ENCODE results near the gene ACAP2. TPM values are rescaled to one million over a fixed set of nuclear protein-coding genes. Genes with fewer than 3 reads are reported as not detected.
A peak's percentile ranks its signal among the peaks of the same experiment; 100 is the strongest.

ACAP2 gene
- total and polyA plus RNA-seq, 12 donors: 4.5 to 54.3 (median 29.8) TPM

- Histone ChIP-seq H3K4me3 (no peak overlapping the region), H3K4me1 (replicated peaks in 1 of 2) (no peaks in the 10 kb centered on the region), H3K27ac (no peak overlapping the region), H3K36me3 (replicated peaks in 1 of 2) (peaks cover 0 to 53% of the 10 kb centered on the region in 2 donors), H3K9me3 (replicated peaks in 1 of 3) (no peaks in the 10 kb centered on the region), H3K27me3 (no peaks in the 10 kb centered on the region)
- WGBS, 4 donors: 88 to 91% (median 90%) methylated on average over 3 of the region's 3 CpGs
- intact Hi-C loops (cut with DNase I): no loop called here
- TF ChIP-seq CTCF (IDR thresholded peaks at IDR 0.05) (no peak), POLR2A (IDR thresholded peaks at IDR 0.05) (no peak)
- no peak for DNase-seq
Observed at GRCh38 chr3:195284842-195285241, 158.0 kb downstream of the ACAP2 start.

DNA sequence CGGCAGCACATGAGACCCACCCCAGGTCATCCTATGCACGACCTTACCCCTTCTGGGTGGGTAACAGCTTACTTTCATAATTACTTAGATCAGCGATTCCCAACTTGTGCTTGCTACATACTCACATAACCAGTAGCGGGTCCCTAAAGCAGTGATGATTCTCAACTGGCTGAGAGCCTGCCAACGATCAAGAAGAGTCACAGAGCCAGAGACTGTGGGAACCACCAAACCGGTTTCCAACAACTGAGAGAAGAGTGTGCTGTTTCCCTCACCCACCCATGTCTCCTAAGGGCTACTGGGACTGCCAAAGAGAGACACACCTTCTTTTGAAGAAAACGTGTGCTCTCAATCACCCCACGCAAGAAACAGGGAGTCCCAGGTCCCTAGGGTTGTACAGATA, 159.9 kb downstream of the ACAP2 start:
- Histone ChIP-seq H3K4me3 (no peak overlapping the region), H3K27ac (no peak overlapping the region), H3K9me3 (replicated peaks in 1 of 3) (no peaks in the 10 kb centered on the region), H3K36me3 (replicated peaks in 1 of 2) (peaks cover 0 to 45% of the 10 kb centered on the region in 2 donors), H3K4me1 (replicated peaks in 1 of 2) (no peaks in the 10 kb centered on the region), H3K27me3 (no peaks in the 10 kb centered on the region)
- no peak for DNase-seq
- TF ChIP-seq POLR2A (IDR thresholded peaks at IDR 0.05): no peak
- TF ChIP-seq CTCF (IDR thresholded peaks at IDR 0.05): no peak
- WGBS, 4 donors: 90 to 94% (median 91%) methylated on average over 8 of the region's 8 CpGs
- intact Hi-C loops (cut with DNase I): no loop called here

DNA sequence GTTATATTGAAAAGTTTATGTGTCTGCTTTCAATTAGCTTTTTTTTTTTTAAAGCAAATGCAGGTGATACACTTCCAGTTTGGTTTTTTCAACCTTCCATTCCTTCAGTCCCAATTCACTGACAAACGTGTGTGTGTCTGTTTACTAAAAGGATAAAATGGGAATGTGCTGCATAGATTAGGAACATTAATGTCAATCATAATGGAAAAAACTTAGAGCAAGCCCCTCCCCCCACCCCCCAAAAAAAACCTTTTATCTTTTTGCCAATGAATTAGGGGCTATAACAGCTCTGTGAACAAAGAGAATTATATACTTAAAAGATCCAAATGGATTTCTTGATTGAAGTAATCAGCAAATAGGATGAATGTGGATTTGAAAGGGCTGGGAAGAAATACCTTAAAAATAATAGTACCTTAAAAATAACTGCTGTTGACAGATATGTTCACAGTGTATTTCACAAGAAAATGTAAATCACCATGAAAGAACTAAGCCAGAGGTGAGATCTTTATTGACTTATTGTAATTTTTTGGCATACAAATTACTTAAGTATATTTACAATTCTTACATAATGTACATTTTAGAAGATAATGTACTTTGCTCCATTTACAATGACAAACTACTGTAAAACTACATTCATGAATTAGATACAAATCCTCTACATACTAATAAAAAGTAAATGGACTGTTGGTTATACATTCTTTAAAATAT, 168.4 kb downstream of the ACAP2 start:
- H3K27me3 ChIP-seq: no peaks in the 10 kb centered on the region
- H3K4me1 ChIP-seq (replicated peaks in 1 of 2): peaks cover 9 to 11% of the 10 kb centered on the region in 2 donors
- peaks cover 0 to 7% of the 10 kb centered on the region in 2 donors for H3K36me3 ChIP-seq (replicated peaks in 1 of 2)
- no peak for DNase-seq
- TF ChIP-seq CTCF (IDR thresholded peaks at IDR 0.05) (no peak), POLR2A (IDR thresholded peaks at IDR 0.05) (no peak)
- H3K4me3 ChIP-seq: no peak overlapping the region
- H3K9me3 ChIP-seq (replicated peaks in 1 of 3): no peaks in the 10 kb centered on the region
- 34 to 42% (median 40%) methylated on average over 1 of the region's 1 CpG for WGBS, 4 donors
- no peak overlapping the region for H3K27ac ChIP-seq
- intact Hi-C loops (cut with DNase I): no loop called here

- TF ChIP-seq CTCF (IDR thresholded peaks at IDR 0.05) (peak; percentile 88 to 97 (median 93)), POLR2A (IDR thresholded peaks at IDR 0.05) (peak in 1 of 2 donors; percentile 24)
- Histone ChIP-seq H3K9me3 (replicated peaks in 1 of 3) (no peaks in the 10 kb centered on the region), H3K4me3 (peak overlapping the region in 3 of 4 donors; percentile 57 to 81 (median 75)), H3K27me3 (no peaks in the 10 kb centered on the region), H3K27ac (peak overlapping the region; percentile 50 to 87 (median 71)), H3K36me3 (replicated peaks in 1 of 2) (peaks cover 0 to 6% of the 10 kb centered on the region in 2 donors), H3K4me1 (replicated peaks in 1 of 2) (peaks cover 9 to 22% of the 10 kb centered on the region in 2 donors)
- WGBS, 4 donors: 0 to 1% (median 1%) methylated on average over 25 to 30 of the region's 30 CpGs
- DNase-seq: peak; percentile 79 to 91 (median 88)
- intact Hi-C loops (cut with DNase I): loop anchor here (2.0 kb wide), 2 partner anchors 249 to 255 kb away; no protein-coding TSS in a partner anchor
Observed at GRCh38 chr3:195271410-195272243, 171.2 kb downstream of the ACAP2 start.
